ENCODE results near the gene C16orf46.

C16orf46 gene

GRCh38 chr16:81012974-81013373, 64.1 kb downstream of the C16orf46 start:
- FAIRE-seq, result no peak
